Activated T-helper 1 cell treated with anti-CD3 and anti-CD28 coated beads, Interleukin-12 subunit alpha, Interleukin-12 subunit beta, Interleukin-2, Interleukin-4 antibody, amounts not matched to agents 30 ng/mL and 10 ng/mL and 1 ng/mL, durations not matched to agents 14 hours and 24 hours and 36 hours (primary cell): ENCODE measurements around the gene POLE. TPM values are rescaled to one million over a fixed set of nuclear protein-coding genes. Genes with fewer than 3 reads are reported as not detected.
A peak's percentile ranks its signal among the peaks of the same experiment; 100 is the strongest.

Experiments
- DNase-seq: peaks from one replicate; pipeline ENCODE4 v3.0.0; 2021; ENCODE audit warnings: low spot score
- H3K27ac Mint-ChIP-seq: one replicate; pipeline ENCODE4 v1.8.0; 2021; ENCODE audit warnings: mild to moderate bottlenecking, mixed read lengths
- H3K27me3 Mint-ChIP-seq: one replicate; pipeline ENCODE4 v1.8.0; 2022; ENCODE audit warnings: mild to moderate bottlenecking, moderate library complexity, mixed read lengths; ENCODE audit not compliant: insufficient read depth
- H3K36me3 Mint-ChIP-seq: one replicate; pipeline ENCODE4 v1.8.0; 2021; ENCODE audit warnings: low read depth, mixed read lengths
- H3K4me1 Mint-ChIP-seq: one replicate; pipeline ENCODE4 v1.8.0; 2021; ENCODE audit warnings: low read depth, mixed read lengths
- H3K4me3 Mint-ChIP-seq: one replicate; pipeline ENCODE4 v1.8.0; 2021; ENCODE audit warnings: mild to moderate bottlenecking, moderate library complexity, mixed read lengths
- H3K9me3 Mint-ChIP-seq: one replicate; pipeline ENCODE4 v1.8.0; 2021; ENCODE audit warnings: mixed read lengths
- intact Hi-C: fragments of 100-400 bp; cut with micrococcal nuclease; formaldehyde crosslinking; loops from one replicate; pipeline ENCODE4 v1.15.1; 2024
- total RNA-seq: library from RNA; stranded (reverse); gene quantifications from 2 replicates; pipeline ENCODE4 v1.2.3, GENCODE V29; 2022

Gene POLE
- total RNA-seq, 1 donor from 2014 or later = 168 TPM

DNA sequence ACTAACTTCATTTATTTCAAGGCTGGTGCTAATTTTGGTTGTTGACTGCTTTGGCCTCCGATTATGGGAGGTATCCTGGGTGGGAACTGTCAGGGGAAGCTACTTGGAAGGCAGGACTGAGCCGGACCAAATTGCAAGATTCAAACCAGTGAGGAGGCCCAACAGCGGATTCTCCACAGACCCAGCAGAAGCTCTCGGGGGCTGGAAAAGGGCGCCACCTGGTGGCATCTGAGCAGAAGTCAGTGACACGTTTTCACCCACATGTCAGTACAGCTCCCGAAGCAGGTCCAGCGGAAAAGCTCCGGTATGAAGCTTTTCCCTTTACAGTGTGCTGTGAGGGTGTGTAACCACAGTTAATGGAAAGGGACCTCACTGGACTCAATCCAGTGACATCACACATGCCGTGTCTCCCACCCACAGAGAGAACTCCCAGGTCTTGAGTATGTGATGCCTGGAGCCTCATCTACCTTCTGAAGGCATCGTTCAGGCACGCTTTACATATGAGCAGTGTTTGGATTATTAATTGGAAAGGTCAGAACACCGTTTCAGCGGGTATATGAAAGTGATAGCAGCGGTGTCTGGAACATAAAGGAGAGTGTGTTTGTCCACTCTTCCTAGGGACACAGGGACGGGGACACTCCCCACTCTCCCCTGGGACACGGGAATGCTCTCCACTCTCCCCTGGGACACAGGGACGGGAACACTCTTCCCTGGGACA, 72.1 kb downstream of the POLE start:
- Mint-ChIP-seq H3K9me3 (peaks cover 17% of the 10 kb centered on the region), H3K4me3 (no peak overlapping the region), H3K36me3 (peaks cover 2% of the 10 kb centered on the region), H3K4me1 (peaks cover 8% of the 10 kb centered on the region), H3K27me3 (peaks cover 34% of the 10 kb centered on the region), H3K27ac (no peak overlapping the region)
- intact Hi-C loops = loop anchor here (1.0 to 2.0 kb wide), 4 partner anchors 14 to 460 kb away; partner anchors contain the start of gene FBRSL1
- DNase-seq = peak; percentile 66

DNA sequence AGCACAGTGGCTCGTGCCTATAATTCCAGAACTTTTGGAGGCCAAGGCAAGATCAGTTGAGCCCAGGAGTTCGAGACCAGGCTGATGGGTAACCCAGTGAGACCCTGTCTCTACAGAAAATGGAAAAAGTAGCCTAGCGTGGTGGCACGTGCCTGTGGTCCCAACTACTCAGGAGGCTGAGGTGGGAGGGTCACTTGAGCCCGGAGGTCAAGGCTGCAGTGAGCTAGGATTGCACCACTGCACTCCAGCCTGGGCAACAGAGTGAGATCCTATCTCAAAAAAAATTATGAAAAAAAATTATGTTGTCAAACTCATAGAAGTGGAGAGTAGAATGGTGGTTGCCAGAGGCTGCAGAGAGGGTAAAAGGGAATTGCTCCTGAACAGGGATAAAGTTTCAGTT, 73.1 kb downstream of the POLE start:
- Mint-ChIP-seq H3K27me3 (peaks cover 37% of the 10 kb centered on the region), H3K4me3 (no peak overlapping the region), H3K36me3 (peaks cover 2% of the 10 kb centered on the region), H3K4me1 (peaks cover 8% of the 10 kb centered on the region), H3K9me3 (peaks cover 17% of the 10 kb centered on the region), H3K27ac (no peak overlapping the region)
- intact Hi-C loops = loop anchor here (2.0 kb wide), 2 partner anchors 13 to 459 kb away; no protein-coding TSS in a partner anchor
- DNase-seq = no peak

DNA sequence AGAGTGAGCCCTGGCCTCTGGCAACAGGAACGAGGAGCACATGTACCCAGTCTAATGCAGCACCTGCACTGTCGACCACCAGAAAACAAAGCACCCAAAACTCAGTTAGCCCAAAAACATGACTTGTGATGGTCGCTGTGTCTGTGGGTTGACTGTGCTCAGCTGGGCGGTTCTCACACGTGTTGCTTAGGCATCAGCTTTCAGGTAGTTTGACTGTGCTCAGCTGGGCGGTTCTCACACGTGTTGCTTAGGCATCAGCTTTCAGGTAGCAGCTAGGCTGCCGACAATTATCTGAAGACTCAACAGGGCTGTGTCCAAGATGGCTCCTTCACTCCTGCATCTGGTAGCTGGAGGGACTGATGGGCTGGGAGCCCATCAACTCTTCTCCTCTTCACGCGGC, 75.5 kb downstream of the POLE start:
- Mint-ChIP-seq H3K27ac (no peak overlapping the region), H3K4me1 (peaks cover 10% of the 10 kb centered on the region), H3K27me3 (peaks cover 31% of the 10 kb centered on the region), H3K4me3 (no peak overlapping the region), H3K9me3 (peaks cover 9% of the 10 kb centered on the region), H3K36me3 (no peaks in the 10 kb centered on the region)
- intact Hi-C loops = no loop called here
- no peak for DNase-seq

DNA sequence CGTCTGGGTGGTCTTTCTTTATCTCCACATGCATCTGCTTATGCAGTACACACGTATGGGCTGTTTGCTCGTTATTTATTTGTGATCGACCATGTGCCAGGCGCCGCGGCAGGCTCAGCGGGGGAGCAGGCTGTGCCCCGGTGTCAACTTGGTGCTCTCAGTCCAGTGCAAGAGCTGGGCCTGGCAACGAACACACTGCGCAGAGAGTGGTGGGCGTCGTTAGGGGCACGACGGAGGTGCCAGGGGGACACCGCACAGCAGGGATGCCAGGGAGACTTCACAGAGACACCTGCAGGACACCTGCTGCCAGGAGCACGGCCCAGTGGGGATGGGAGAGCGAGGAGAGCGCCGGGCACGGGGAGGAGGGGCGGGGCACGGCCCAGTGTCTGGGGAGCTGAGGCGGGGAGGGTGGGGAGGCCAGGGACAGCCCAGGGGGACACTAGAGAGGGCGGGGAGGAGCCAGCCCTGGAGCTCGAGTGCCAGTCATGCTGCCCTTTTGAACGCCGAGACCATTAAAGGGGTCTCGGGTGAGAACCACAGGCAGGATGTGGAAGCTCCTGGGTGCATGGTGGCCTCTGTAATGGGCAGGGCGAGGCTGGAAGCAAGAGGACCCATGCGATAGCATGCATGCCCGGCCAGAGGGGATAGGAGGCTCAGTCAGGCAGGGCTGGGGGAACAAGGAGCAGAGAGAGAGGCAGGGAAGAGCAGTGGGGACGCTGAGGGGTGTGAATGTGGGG, 76.1 kb downstream of the POLE start:
- Mint-ChIP-seq H3K36me3 (no peaks in the 10 kb centered on the region), H3K4me1 (peaks cover 13% of the 10 kb centered on the region), H3K27ac (no peak overlapping the region), H3K9me3 (peaks cover 9% of the 10 kb centered on the region), H3K27me3 (peaks cover 34% of the 10 kb centered on the region), H3K4me3 (no peak overlapping the region)
- no peak for DNase-seq
- intact Hi-C loops = no loop called here

DNA sequence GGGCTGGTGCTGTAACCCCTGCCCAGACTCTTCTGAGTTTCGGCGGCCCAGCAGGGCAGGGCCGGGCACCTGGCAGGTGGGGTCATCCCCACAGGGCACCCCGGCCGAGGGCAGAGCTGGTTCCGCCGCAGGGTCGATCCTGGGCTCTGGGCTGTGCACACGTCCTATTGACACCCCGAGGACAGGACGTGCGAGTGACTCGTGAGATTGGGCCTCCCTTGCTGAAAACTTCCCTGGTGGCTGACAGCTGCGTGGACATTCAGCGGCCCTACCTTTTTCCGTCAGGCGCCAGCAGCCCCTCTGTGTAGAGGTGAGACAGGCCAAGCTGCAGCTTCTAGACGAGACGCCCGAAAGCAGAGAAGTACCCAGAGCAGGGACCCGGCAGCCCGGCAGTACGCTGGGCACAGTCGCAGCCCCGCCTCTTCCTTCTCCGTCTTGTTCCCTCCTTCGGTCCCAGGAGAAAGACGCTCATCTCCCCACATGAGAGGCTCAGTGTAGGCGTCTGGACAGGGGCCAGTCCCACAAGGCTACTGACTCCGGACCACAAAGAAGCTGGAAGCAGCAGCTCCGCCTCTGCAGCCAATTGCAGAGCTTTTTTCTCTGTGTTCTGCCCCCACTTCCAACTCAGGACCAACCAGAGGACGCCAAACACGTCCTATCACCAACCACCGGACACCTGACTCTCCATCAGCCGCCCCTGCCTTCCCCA, 76.9 kb downstream of the POLE start, which contains the start of gene LRCOL1:
Gene LRCOL1 (minus strand): TSS at position 532 of the 709 bp plus-strand sequence. CDS start 4,331 bp downstream, outside the sequence.
- peaks cover 12% of the 10 kb centered on the region for H3K4me1 Mint-ChIP-seq
- no peak for DNase-seq
- no peak within 1 kb of the TSS for H3K27ac Mint-ChIP-seq
- peaks cover 9% of the 10 kb centered on the region for H3K9me3 Mint-ChIP-seq
- H3K27me3 Mint-ChIP-seq = peaks cover 30% of the 10 kb centered on the region
- no peaks in the 10 kb centered on the region for H3K36me3 Mint-ChIP-seq
- intact Hi-C loops = no loop called here
- no peak within 1 kb of the TSS for H3K4me3 Mint-ChIP-seq

DNA sequence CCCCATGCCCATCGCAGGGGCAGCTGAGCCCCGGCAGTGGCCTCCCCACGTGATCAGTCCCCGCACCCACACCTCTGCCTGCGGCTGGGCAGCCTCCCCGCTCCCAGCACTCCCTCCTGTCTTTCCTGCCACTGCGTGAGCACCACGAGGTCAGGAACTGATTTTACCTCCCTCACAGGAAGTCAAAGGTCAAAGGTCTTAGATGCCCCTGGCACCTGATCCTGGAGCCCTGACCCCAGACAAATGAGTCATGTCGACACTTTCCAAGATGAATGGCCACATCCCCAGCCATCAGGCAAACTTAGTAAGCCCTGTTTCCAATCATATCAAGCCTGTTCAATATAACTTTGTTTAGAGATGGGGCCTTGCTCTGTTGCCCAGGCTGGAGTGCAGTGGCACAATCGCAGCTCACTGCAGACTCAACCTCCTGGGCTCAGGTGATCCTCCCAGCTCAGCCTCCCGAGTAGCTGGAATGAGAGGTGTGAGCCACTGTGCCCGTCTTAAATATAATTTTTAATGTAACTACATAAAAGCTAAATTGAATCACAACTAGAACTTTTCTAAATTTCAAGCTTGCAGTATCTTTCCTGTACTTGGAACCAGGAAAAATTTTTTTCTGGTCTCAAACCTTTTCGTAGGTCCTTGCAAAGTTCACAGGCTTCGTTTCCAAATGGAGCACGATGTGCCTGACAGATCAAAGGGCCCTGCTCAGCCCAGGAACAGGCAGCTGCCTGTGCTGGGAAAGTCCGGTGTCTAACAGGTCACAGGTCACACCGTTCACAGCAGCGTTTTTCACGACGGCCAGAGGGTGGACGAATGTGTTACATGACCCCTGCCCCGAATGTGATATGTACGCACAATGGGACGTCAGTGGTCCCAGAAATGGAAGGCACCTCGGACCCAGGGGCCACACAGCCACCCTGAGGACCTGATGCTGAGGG, 78.6 kb downstream of the POLE start:
- peaks cover 30% of the 10 kb centered on the region for H3K27me3 Mint-ChIP-seq
- H3K4me1 Mint-ChIP-seq = peaks cover 5% of the 10 kb centered on the region
- intact Hi-C loops = no loop called here
- H3K27ac Mint-ChIP-seq = no peak overlapping the region
- H3K36me3 Mint-ChIP-seq = no peaks in the 10 kb centered on the region
- peaks cover 9% of the 10 kb centered on the region for H3K9me3 Mint-ChIP-seq
- no peak for DNase-seq
- no peak overlapping the region for H3K4me3 Mint-ChIP-seq

DNA sequence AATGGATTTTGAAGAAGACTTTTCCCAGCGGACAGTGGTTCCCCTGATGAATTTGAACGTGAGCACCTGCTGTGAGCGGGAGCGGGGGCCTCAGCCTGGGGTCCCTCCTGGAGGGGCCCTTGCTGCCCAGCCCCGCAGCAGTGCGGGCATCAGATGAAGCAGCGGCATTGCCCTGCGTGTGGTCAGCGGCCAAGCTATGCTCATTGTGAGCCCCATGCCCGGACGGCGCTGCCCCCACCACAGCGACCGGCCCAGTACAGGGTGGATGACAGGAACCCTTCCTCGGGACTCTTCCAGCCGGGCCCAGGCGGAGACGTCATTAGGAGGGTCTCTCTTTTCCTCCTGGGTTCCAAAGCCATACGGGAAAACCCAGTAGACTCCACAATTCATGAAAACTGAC, 80.2 kb downstream of the POLE start:
- Mint-ChIP-seq H3K36me3 (no peaks in the 10 kb centered on the region), H3K27me3 (peaks cover 36% of the 10 kb centered on the region), H3K4me3 (no peak overlapping the region), H3K4me1 (peaks cover 5% of the 10 kb centered on the region), H3K27ac (no peak overlapping the region), H3K9me3 (peaks cover 8% of the 10 kb centered on the region)
- intact Hi-C loops = no loop called here
- DNase-seq = no peak

DNA sequence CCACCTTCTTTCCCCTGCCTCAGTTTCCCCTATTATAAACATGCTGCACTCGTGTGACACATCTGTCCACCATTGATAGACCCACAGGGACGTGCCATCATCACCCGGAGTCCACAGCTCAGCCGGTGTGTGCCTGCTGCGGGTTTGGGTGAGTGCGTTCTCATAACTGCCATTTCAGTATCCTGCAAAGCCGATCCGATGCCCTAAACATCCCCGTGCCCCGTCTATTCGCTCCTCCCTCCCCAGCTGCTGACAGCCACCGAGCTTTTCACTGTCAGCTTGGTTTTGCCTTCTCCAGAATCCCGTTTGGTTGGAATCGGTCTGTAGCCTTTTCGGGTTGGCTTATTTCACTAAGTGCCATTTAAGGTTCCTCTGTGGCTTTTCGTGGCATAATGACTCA, 80.7 kb downstream of the POLE start:
- intact Hi-C loops = no loop called here
- H3K4me1 Mint-ChIP-seq = peaks cover 5% of the 10 kb centered on the region
- no peaks in the 10 kb centered on the region for H3K36me3 Mint-ChIP-seq
- H3K9me3 Mint-ChIP-seq = peaks cover 4% of the 10 kb centered on the region
- no peak overlapping the region for H3K4me3 Mint-ChIP-seq
- no peak overlapping the region for H3K27ac Mint-ChIP-seq
- no peak for DNase-seq
- H3K27me3 Mint-ChIP-seq = peaks cover 38% of the 10 kb centered on the region

DNA sequence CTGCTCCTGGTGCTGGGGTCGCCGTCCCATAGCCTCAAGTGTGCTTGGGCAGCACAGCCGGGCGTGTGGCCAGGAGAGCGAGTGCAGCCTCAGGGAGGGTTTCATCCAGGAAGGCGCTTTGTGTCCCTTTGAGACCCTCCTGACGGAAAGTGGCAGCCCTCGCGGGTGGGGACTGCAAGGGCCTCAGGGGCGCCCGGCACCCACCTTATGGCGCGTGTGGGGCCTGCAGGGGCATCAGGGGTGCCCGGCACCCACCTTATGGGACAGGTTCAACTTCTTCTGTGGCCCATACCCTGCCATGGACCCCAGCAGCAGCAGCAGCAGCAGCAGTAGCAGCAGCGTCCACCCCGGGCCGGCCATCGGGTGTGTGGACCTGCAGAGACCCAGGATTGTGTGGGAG, 81.2 kb downstream of the POLE start:
- intact Hi-C loops = no loop called here
- H3K9me3 Mint-ChIP-seq = no peaks in the 10 kb centered on the region
- H3K27ac Mint-ChIP-seq = no peak overlapping the region
- no peaks in the 10 kb centered on the region for H3K36me3 Mint-ChIP-seq
- peaks cover 5% of the 10 kb centered on the region for H3K4me1 Mint-ChIP-seq
- peaks cover 40% of the 10 kb centered on the region for H3K27me3 Mint-ChIP-seq
- DNase-seq = no peak
- H3K4me3 Mint-ChIP-seq = no peak overlapping the region

DNA sequence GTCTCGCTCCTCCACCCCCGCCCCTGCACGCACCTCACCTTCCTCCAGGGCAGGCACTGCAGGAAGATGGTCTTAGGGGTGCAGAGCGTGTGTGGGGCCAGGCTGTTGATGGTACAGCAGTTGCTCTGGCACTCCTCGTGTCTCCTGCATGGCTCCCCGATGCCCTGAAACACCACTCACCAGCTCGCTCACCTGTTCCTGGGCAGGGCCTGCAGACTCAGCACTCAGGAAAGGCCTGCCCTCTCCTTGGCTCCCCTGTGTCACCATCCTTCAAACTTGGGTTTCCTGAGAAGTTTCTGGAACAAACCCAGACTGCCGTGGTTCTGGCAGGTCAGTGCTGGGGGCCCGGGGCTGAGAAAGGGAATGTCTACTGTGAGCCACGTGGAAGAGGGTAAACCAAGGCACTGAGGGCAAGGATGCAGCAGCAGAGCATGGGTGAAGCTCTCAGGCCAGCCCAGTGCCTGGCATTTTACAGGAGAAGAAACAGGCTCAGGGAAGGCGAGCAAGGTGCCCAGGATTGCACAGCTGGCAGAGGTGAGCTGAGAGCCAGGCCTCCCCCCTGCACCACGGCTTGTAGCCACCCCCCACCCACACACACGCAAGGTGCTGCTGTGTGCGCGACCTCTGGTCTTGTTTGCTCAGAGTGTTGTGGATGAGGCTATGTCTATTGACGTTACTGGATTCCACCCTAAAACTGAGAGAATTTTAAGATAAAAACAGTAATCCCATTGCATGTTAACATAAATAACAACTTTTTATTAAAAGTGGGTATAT, 82.3 kb downstream of the POLE start:
- DNase-seq = no peak
- Mint-ChIP-seq H3K9me3 (no peaks in the 10 kb centered on the region), H3K27ac (no peak overlapping the region), H3K4me1 (peaks cover 5% of the 10 kb centered on the region), H3K36me3 (no peaks in the 10 kb centered on the region), H3K27me3 (peaks cover 44% of the 10 kb centered on the region), H3K4me3 (no peak overlapping the region)
- intact Hi-C loops = no loop called here

DNA sequence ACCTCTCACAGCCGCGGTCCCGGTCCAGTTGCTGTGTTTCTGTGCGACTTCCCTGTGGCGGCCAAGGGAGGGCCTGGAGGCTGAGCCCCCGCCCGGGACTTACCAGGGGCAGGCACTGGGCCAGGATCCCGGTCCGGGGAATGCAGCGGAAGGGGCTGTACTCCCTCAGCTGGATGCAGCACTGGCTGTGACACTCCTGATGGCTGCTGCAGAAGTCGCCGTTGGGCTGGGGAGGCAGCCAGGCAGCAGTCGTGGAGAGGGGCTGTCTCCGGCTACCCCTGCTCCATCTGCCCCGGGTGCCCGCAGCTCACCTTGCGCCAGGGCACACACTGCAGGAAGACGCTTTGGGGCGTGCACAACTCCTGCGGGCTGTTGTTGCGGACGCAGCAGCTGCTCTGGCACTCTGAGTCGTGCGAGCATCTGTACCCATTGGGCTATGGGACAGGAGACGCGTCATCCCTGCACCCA, 83.0 kb downstream of the POLE start:
- H3K27me3 Mint-ChIP-seq = peaks cover 49% of the 10 kb centered on the region
- intact Hi-C loops = no loop called here
- no peak for DNase-seq
- no peaks in the 10 kb centered on the region for H3K36me3 Mint-ChIP-seq
- H3K27ac Mint-ChIP-seq = no peak overlapping the region
- H3K4me1 Mint-ChIP-seq = peaks cover 5% of the 10 kb centered on the region
- no peaks in the 10 kb centered on the region for H3K9me3 Mint-ChIP-seq
- H3K4me3 Mint-ChIP-seq = no peak overlapping the region
